ENCODE measurements around the gene SIRT1.
"Not testable (repeated sequence)": the region's sequence is repeated elsewhere in the genome, so short reads cannot be mapped to it uniquely, and the experiment has no call there.

DNA sequence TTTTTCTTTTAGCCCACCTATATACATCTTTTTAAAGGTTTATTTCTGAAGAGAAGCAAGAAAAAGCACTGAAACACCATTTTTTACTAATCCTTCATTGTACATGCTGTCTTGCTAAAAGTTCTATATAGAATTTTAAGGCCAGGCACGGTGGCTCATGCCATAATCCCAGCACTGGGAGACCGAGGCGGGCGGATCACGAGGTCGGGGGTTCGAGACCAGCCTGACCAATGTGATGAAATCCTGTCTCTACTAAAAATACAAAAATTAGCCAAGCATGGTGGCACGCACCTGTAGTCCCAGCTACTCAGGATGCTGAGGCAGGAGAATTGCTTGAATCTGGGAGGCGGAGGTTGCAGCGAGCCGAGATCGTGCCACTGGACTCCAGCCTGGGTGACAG lies 44.9 kb upstream of the SIRT1 start:
- TF ChIP-seq, protein P1, sequence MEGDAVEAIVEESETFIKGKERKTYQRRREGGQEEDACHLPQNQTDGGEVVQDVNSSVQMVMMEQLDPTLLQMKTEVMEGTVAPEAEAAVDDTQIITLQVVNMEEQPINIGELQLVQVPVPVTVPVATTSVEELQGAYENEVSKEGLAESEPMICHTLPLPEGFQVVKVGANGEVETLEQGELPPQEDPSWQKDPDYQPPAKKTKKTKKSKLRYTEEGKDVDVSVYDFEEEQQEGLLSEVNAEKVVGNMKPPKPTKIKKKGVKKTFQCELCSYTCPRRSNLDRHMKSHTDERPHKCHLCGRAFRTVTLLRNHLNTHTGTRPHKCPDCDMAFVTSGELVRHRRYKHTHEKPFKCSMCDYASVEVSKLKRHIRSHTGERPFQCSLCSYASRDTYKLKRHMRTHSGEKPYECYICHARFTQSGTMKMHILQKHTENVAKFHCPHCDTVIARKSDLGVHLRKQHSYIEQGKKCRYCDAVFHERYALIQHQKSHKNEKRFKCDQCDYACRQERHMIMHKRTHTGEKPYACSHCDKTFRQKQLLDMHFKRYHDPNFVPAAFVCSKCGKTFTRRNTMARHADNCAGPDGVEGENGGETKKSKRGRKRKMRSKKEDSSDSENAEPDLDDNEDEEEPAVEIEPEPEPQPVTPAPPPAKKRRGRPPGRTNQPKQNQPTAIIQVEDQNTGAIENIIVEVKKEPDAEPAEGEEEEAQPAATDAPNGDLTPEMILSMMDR (IDR thresholded peaks at IDR 0.05): not testable (repeated sequence)
- TF ChIP-seq JUN (CRISPR knock-in tag; IDR thresholded peaks at IDR 0.05); NFE2L1 (CRISPR knock-in tag; IDR thresholded peaks at IDR 0.05); ZSCAN18 (CRISPR knock-in tag; IDR thresholded peaks at IDR 0.05); NFYB (CRISPR knock-in tag; conservative IDR thresholded peaks at IDR 0.05; ENCODE audit: low read depth); NR3C1 (CRISPR knock-in tag; conservative IDR thresholded peaks at IDR 0.05; ENCODE audit: low read depth); KAT7 (CRISPR knock-in tag; IDR thresholded peaks at IDR 0.05; ENCODE audit: borderline replicate concordance); ZNF121 (CRISPR knock-in tag; IDR thresholded peaks at IDR 0.05); CREB1 (CRISPR knock-in tag; IDR thresholded peaks at IDR 0.05); FOXK1 (CRISPR knock-in tag; IDR thresholded peaks at IDR 0.05); ZNF232 (CRISPR knock-in tag; IDR thresholded peaks at IDR 0.05): not testable (repeated sequence)
- TF ChIP-seq, protein P2, sequence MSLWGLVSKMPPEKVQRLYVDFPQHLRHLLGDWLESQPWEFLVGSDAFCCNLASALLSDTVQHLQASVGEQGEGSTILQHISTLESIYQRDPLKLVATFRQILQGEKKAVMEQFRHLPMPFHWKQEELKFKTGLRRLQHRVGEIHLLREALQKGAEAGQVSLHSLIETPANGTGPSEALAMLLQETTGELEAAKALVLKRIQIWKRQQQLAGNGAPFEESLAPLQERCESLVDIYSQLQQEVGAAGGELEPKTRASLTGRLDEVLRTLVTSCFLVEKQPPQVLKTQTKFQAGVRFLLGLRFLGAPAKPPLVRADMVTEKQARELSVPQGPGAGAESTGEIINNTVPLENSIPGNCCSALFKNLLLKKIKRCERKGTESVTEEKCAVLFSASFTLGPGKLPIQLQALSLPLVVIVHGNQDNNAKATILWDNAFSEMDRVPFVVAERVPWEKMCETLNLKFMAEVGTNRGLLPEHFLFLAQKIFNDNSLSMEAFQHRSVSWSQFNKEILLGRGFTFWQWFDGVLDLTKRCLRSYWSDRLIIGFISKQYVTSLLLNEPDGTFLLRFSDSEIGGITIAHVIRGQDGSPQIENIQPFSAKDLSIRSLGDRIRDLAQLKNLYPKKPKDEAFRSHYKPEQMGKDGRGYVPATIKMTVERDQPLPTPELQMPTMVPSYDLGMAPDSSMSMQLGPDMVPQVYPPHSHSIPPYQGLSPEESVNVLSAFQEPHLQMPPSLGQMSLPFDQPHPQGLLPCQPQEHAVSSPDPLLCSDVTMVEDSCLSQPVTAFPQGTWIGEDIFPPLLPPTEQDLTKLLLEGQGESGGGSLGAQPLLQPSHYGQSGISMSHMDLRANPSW (CRISPR knock-in tag; conservative IDR thresholded peaks at IDR 0.05; ENCODE audit: low read depth): not testable (repeated sequence)
- TF ChIP-seq, protein P3, sequence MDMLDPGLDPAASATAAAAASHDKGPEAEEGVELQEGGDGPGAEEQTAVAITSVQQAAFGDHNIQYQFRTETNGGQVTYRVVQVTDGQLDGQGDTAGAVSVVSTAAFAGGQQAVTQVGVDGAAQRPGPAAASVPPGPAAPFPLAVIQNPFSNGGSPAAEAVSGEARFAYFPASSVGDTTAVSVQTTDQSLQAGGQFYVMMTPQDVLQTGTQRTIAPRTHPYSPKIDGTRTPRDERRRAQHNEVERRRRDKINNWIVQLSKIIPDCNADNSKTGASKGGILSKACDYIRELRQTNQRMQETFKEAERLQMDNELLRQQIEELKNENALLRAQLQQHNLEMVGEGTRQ (CRISPR knock-in tag; IDR thresholded peaks at IDR 0.05): not testable (repeated sequence)

All from WTC11 (cell line).